HG03575 (cell line): ENCODE results near the gene UGT1A3.

Experiments used
- ATAC-seq: cut with Tn5 transposase; IDR thresholded peaks from one replicate; pipeline ENCODE4 v1.9.1; 2021; ENCODE audit not compliant: unreplicated experiment, insufficient number of reproducible peaks, low FRiP score; ENCODE audit errors: extremely low read depth

The UGT1A3 gene

DNA sequence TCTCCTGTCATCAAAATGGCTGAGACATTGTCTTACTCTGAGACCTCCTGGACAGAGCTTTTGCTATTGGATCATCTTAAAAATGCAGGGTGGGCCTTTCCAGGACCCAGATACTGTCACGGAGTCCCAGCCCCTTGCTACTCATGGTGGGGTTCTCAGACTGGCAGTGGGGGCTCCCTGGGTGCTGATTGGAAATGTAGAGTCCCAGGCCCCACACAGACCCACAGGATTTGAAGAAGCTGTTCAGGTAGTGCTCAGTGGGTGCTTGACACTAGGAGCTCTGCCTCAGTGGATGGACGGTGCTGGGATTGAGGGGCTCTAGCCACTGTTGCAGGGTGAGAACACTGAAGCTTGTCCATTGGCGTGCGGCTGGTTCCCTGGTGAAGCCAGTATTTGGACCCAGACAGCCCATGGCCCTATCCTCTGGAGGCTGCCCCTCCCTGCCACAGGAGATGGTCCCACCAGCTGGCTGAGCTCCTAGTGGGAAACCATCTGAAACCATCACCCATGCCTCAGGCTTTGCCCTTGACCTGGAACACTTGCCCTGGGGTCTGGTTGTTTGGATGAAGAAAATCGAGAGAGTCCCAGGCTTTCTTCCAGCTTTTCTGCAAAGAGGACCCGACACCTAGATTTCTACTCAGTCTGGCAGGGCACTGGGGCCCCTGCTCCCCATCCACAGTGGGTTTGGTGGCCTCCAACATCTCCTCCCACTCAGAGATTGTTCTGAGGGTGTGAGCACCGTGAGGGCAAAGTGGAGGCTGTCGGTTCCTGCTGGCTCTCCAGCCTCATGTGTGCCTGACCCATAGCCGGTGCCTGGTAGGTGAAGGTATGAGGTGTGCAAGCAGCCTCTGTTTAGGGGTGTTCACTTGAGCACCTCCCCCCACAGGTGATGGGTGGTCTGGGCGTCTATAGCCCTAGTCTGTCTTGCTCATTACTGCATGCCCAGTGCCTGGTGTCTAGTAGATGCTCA lies 79.4 kb downstream of the UGT1A3 start:
- ATAC-seq = no peak

DNA sequence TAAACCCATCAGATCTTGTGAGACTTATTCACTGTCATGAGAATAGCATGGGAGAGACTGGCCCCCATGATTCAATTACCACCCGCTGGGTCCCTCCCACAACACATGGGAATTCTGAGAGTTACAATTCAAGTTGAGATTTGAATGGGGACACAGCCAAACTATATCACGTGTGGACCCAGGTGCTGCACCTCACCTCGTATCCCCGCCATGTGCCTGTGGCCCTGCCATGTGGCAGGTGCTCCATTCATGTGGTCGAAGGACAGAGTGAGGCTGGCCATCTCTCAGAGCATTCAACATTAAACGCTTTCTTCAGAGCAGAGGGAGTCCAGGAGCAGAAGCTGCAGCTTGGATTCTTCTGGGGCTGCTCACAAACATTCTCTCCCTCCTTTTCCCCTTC lies 81.5 kb downstream of the UGT1A3 start:
- no peak for ATAC-seq

DNA sequence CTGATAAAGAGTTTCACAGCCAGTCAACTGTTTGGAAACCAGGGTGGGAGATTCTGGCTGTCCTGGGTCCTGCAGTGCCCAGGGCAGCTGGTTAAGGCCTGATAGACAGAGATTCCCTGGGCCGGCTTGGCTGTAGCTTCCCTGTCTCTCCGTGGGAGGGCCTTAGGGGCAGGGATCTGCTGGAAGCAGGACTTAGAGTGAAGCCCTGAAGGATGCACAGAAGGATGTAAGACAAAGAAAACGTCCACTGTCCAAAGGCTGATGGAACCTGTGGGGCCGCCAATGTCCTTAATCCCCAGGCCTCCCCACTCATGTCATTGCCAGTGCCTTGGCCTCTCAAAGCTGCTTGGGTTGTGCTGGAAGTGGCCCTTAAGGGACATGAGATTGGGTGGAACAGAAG lies 82.2 kb downstream of the UGT1A3 start:
- no peak for ATAC-seq

DNA sequence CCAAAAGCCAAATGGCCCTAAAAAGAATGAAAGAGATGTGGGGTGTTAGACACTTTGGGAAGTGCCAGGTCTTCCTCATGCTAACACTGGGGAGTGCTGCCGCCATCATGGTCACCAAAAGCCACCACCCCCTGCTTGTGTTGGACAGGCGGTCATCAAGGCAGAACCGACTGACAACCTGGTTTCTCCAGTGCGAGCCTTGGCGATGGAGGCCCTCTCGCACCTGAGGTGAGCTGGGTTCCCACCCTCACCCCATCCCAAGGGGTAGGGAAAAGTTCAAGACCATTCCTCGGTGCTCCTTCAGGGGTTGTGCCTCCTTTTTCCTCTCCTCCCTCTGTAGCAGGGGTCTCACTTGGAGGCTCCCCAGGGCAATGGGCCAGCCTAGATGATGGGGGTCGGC lies 82.9 kb downstream of the UGT1A3 start:
- no peak for ATAC-seq

DNA sequence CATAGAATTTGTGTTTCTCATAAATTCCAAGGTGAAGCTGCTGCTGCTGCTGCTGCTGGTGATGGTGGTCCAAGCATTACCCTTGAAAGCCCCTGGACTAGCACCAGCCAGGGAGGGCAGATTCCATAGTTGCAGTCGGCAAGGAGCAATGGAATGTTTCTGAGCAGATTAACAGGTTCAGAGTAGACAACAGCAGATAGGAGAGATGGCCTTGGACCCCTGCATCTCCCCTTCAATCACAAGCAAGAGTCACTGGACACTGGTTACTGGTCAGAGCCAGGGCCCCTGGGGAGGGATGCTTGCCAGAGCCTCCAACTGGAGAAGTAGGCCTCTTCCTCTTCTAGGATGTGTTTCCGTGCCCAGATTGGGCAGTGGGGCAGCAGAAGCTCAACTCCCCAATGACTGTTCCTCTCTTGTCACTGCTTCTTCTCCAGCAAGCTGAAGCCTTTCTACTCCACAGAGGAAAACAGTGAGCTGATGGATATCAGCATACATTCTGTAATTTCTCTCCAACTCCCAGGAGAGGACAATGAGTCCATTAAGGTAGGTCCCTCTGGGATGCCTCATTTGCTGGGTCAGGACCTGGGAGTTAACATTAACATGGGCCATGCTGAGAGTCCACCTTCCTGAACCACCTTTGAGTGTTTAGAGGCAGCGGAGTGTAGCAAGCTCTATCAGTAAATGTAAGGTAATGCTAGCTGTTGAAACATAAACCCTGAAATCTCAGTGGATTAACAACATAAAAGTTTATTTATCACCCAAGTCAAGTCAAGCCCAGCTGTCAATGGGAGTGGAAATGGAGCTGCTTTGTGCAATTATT lies 84.6 kb downstream of the UGT1A3 start:
- ATAC-seq = no peak

DNA sequence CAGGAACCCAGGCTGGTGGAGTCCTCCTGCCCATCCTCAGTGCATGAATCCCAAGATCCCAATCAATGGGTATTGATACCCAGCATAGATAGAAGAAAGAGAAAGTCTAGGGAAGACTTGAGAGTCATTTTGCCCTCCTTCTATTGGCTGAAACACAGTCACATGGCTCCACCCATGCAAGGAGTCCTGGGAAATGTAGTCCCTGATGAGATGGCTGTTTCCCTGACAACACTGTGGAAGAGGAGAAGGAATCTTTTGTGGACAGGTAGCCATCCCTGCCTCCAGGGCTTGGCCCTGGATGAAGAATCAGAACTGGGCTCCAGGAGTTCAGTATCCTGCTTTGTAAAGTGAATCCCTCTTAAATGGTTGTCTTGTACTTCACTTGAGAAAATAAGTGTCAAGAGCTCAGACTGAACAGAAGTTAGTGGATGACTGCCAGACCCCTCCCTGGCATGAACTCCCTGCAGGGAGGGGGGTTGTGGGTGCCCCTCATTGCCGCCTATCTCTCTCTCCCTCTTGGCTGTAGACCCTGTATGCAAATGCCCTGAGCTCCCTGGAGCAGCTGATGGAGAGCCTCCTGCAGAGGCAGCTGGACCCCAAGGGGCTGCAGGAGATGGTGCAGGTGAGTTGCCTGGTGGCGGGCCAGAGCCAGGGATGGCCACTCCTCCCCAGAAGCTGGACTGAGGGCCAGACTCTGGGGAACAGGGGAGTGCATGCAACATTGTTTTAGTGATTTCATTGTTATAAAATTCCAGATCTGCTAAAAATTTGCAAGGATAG lies 85.4 kb downstream of the UGT1A3 start:
- no peak for ATAC-seq

DNA sequence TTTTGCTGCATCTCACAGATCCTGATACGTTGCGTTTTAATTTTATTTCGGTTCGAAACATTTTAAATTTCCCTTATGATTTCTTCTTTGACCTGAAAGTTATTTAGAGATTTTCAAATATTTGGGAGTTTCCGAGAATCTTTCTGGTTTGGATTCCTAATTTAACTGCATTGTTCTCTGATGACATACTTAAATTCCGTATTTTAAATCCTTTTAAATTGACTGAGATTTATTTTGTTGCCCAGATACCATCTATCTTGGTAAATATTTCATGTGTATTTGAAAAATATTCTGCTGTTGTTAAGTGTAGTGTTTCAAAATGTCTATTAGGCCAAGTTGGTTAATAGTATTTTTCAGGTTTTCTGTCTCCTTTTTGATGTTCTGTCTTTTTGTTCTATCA lies 87.0 kb downstream of the UGT1A3 start:
- no peak for ATAC-seq

DNA sequence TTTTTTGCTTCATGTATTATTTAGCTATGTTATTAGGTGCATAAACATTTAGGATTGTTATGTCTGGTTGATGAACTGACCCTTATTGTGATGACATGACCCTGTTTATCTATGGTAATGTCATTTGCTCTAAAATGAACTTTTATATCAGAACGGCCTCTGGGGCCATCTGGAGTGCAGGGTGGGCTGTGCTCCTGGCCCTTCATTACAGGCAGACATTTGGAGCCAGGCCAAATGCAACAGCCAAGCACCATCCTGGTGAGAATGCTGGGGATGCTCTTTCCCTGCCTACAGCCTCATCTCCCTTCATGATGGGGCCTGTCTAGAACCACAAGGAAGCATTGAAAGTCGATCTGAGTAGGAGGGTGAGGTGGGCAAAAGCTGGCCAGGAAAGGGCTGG lies 87.5 kb downstream of the UGT1A3 start:
- ATAC-seq = no peak

DNA sequence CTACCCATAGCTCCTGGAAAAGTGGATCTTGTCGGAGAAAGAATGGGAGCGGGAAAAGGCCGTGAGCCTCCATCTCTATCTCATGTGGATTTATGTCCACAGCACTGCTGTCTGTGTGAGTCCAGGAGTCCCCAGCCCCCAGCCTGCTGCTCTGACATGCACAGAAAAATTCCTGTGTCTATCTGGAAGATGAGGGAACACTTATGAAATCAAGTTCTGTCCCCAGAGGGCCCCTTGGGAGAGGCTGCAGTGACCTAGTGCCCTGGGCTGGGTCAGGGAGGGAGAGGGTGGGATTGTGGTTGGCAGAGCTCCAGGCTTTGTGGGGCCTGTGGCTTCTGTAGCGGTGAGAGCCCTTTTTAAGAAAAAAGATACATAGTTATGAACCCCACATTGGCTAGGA lies 87.9 kb downstream of the UGT1A3 start:
- no peak for ATAC-seq

DNA sequence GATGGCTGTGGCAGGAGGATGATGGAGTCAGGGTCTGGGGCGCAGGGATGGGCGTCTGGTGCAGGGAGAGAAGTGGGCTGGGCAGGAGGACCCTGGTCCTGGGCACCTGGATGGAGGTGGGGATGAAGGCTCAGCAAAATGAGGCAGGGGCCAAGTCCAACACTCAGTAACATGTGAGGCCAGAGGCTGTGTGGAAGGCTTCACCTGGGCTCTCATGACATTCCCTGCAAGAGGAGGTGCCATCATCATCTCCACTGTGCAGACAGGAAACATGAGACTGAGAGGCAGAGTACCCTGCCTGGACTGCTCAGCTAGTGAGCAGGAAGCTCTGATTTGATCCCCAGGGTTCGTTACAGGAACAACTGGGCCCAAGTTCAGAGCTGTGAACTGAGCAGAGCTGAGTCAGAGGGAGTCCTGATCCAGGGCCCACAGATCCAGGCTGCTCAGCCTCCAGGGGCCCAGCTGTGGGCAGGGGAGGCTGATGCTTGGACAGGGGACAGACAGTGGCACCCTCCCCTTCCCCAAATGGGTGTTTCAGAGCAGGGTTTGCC lies 88.6 kb downstream of the UGT1A3 start:
- ATAC-seq = no peak

DNA sequence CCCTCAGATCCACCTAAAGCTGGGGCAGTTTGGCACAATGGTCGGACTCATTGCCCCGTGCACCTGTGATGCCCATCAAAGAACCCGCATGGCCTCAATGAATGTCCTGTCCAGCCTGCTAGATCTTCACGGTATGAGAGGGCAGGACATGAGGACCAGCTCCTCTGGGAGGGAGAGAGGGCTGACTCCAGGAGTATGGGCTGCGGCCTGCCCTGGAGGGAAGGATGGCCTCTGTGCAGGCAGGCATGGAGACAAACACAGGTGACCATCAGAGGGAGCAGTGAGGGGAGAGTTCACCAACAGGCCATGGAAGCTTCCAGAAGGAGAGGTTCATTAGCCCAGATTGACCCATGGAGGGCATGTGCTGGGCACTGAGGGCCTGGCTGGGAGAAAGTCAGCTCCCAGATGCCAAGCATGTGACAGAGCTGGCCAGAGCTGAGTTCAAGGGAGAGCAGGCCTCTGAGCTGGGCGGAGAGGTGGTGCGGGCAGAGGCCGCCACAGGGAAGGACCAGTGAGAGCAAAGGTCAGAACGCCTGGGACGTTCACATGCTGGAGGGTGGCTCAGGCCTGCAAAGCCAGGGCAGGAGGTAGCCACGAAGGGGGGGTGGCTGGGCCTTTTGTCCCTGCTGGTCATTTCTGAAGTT lies 89.3 kb downstream of the UGT1A3 start:
- ATAC-seq = no peak

DNA sequence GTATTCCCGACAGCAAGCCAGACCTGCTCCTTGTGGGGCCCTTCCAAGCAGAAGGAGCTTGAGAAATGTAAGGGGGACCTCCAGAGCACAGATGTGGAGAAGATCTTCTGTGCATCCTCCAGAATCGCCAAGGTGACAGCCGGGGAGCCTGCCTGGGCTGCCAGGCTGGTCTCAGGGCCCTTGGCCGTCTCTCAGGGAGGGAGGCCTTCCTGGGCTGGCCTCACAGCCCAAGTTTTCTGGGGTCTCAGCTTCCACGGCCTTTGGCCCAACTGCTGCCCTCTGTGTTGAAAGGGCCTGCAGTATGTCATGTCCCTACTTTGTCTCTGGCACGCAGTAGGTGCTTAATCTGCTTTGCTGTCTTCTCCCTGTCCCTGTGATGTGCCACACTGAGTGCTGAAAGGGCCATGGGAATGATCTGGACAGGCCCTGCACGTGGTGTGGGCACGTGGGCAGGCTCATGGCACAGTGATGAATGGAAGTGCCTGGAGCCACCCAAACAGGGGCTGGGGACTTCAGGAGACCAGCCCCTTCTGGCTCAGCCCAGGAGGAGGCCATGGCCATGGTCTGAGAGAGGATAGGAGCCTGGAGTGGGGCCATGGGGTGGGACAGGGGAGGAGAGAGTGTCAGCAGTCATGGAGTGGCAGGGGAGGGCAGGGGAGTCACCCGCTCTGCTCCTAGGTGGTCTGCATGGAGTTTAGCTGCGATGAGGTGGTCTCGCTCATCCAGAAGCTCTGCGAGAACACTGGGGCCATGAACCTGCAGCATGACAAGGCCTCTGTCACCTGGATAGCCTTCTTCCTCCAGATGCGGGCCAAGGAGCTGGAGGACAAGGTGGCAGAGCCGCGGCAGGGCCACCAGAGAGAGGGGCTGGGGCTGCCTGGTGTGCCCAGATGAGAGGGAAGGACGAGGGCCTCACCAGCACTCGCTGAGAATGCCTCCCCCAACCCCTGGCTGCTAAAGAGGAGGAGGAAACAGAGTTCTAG lies 90.1 kb downstream of the UGT1A3 start:
- no peak for ATAC-seq

DNA sequence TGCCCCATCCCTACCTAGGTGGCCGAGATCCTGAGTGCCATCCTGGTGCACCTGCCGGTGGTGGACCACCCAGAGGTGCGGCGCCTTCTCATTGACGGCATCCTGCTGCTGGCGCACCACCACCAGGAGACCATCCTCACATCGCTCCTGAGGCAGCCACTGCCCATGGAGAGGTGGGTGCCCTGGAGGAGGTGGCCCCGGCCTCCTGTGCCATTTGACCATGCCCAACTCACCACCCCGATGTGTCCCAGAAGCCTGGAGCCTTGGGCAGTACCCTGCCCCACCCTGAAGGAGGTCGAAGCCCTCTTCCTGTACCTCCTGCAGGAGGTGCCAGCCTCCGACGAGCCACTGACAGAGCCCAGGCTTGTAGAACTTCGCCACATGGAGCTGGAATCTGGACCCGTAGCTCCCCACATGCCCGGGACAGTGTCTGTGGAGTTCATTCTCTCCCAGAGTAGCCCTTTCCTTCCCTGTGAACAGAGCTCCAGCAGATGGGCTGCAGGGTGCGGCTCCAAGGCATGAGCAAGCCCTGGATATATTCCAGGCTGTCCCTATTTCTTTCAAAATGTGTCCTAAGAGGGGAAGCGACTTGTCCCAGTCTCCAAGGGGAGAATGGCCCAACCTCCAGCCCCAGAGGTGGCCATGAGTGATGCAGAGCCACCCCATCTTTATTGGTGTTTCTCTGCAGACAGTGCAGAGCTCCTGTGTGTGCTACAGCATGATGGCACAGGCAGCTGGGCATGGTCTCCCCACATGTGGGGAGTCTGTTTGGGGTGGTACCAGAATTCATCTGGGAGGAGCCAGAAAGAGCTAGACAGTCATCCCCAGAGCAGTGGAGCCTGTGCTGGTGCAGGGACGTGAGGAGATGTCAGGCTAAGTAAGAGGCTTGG lies 91.3 kb downstream of the UGT1A3 start:
- ATAC-seq = no peak

DNA sequence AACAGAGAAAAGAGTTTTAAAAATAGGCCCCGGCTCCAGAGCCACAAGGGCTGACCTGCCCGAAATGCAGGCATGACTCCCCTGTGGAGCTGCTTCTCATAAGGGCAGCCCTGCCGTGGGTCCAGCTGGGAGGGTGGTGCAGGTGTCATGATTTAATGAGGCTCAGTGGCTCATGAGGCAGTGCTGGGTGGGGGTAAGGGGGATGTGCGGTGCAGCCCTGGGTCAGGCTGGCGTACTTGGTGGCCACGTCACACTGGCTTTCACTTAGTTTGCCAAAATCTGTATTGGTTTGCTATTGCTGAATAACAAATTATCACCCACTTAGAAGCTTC lies 91.9 kb downstream of the UGT1A3 start:
- ATAC-seq = no peak

DNA sequence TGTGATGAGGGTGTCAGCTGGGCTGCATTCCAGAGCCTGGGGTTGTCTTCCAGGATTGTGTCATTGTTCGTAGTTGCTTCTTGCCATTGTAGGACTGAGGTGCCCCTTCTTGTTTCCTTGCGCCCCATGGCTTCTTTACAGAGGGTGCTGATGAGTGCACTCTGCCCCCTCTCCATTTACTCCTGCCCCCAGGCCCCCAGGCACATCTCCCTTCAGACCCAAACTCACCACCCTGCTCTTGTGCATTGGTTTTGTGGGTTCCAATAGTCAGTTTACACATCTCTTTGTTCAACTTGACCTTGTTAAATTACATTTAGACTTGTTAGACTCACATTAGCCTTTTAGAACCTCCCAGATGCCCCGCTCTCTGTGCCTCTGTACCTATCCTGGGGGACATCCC lies 92.4 kb downstream of the UGT1A3 start:
- no peak for ATAC-seq

DNA sequence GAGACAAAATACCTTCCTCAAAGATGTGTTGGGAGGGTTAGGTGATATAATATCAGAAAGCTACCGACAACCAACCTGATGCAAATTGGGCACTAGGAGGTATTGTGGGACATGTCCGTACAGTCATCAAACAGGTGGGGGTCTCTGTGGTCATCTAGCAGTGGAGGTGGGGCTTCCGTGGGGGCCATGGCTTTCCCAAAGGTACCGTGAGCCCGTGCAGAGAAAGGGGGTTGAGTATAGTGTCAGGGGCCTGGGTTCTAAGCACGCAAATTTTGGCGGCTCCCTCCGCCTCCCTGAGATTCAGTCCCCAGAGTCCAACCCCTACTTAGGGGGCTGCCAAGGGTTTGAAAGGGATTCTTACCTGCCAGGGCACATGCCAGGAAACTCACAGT lies 92.9 kb downstream of the UGT1A3 start:
- no peak for ATAC-seq
